GM03348 (cell line): Measurements from ENCODE around the gene ANKRD53.
"Not testable (repeated sequence)": the region's sequence is repeated elsewhere in the genome, so short reads cannot be mapped to it uniquely, and the experiment has no call there.

Experiments used
- DNase-seq: peaks from one replicate; pipeline ENCODE4 v3.0.0; 2012; ENCODE audit warnings: low spot score

The ANKRD53 gene

GRCh38 chr2:71011786-71012185 lies 33.4 kb downstream of the ANKRD53 start:
- DNase-seq, result not testable (repeated sequence)

- no peak for DNase-seq
Measured at GRCh38 chr2:71018625-71019024, 40.2 kb downstream of the ANKRD53 start.

- not testable (repeated sequence) for DNase-seq
Measured at GRCh38 chr2:71019989-71020388, 41.6 kb downstream of the ANKRD53 start.

GRCh38 chr2:71021394-71021793 lies 43.0 kb downstream of the ANKRD53 start:
- not testable (repeated sequence) for DNase-seq

GRCh38 chr2:71023553-71024243 lies 45.3 kb downstream of the ANKRD53 start:
- DNase-seq, result not testable (repeated sequence)
